ENCODE data around the gene AIG1.
"Not testable (repeated sequence)": the region's sequence is repeated elsewhere in the genome, so short reads cannot be mapped to it uniquely, and the experiment has no call there.

The AIG1 gene

DNA sequence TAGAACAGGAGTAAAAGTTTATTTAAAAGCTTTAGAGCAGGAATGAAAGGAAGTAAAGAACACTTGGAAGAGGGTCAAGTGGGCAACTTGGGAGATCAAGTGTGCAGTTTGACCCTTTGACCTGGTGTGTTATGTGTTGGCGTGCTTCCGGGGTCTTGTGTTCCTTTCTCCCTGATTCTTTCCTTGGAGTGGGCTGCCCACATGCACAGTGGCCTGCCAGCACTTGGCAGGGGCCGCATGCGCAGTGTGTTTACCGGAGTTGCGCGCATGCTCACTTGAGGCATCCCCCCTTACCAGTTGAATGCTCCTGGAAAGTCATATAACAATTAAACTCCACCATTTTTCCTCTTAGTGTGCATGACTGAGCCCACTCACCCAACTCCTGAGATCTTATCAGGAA is 229.5 kb downstream of the AIG1 start:
- no peak for DNase-seq

DNA sequence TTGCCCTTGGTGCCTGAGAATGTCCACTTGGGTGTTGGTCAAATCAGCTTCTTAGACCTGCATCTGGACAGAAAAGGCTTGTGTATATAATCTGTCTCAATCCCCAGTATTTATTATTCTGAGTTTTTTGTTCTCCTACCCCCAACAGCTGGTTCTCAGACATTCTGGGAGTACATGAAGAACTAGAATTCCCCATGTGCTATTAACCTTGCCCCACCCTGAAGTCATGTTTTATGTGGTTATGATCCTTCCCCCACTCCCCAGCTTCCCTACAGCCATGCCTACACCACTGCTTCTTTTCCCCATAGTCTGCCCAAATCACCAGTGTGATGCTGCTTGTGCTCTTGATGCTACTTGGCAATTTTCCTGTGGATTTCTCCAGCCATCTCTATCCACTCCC is 232.8 kb downstream of the AIG1 start:
- DNase-seq, result no peak

DNA sequence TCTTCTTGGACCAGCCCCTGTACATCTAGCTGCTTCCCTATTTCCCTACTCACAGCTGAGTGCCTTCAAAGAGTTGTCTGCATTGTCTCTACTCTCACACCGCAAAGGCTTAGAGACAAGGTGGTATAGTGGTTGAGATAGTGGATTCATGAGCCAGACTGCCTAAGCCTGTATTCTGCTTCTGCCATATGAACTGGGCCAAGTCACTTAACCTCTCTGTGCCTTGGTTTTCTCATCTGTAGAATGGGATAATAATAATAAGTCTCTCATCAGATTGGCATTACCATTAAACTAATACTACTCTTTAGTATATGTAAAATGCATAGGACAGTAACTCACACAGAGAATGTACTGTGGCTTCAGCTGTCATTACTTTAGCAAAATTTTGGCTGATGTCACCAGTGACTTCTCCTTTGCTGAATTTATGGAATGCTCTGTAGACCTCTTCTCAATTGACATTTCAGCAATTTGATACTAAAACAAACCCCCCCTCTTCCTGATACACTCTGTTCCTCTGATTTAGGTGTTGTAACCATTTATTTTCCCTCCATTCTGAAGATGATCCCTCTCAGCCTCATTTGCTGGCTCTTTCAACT is 233.7 kb downstream of the AIG1 start:
- no peak for DNase-seq

DNA sequence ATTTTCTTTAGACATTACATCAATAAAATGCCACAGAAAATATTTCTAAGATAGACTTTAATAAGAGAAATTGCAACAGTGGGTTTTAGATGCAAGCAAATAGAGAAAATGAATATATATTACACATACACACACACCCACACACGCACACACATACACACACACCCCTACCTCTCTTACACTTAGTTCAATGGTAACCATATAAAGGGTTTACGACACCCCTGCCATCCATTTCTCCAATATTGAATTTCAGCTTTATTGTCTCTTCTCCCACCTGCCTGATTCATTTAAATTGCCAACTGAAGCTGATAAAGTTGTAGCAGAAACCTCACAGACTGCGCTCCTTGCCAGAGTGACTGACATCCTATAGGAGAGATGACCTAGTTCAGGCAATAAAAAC is 235.2 kb downstream of the AIG1 start:
- no peak for DNase-seq

DNA sequence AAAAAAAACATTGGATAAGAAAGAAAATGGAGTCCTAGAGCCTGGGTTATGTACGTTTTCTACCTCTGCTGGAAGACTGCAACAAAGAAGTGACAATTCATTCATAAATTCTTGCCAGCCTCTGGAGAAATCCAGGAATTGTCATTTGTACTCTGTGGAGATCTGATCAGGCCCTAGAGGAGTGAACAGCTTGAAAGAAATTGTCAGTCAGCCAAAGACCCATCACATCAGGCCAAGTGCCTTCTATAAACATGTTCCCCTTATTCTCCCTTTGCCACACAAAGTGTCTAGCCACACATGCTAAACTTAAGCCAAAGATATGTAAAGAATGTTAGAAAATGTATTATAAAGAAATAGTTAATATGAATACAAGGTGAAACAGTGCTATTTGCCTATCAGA is 237.4 kb downstream of the AIG1 start:
- no peak for DNase-seq

DNA sequence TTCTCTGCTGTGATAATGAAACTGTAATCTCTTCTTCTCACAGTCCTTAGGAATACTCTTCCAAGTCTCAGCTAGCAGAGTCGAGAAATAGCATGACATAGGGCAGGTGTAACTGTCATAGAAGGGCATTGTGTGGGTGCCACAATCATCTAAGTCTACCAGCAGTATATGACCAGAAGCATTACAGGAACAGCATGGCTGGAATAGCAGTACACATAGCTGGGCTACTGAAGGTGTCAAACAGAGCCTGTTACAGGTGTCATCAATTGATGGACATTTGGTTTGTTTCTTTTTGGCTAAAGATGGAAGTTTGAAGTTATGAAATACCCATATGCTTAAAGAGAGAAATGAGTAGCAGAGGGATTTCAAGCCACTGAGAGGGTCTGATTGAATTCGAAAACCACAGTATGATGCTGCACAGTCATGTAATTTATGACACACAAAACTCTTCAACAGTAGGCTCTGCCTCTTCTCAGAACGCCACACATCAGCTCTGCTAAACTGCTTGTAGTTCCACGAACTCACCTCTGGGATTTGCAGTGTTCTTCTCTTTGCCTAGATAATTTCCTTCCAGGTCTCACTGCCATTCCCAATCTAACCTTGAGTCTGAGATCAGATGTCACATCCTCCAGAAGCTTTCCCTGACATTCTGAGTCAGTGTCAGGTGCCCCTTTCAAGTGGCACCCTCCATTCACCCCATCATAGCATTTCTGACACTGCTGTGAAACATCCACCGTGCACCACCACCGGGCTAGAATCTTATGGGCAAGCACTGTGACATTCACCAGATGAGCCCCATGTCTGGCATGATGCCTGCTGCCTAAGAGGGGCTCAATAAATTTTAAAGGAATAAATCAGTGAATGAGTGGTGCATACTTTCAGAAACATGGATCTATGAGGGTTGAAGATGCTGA is 238.8 kb downstream of the AIG1 start:
- no peak for DNase-seq

DNA sequence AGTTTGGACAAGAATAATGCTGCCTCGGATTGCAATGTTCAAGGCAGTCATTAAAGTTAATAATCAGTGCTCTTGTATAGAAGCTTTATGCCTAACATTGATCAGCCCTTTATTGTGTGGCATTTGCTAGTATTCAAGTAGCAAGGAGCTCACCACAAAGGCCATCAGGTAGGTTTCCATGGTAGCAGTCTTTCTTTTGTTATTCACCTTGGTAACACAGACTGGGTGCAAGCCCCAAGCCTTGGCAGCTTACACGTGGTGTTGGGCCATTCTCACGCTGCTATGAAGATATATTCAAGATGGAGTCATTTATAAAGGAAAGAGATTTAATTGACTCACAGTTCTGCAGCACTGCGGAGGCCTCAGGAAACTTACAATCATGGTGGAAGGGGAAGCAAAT is 240.5 kb downstream of the AIG1 start:
- DNase-seq, result no peak

DNA sequence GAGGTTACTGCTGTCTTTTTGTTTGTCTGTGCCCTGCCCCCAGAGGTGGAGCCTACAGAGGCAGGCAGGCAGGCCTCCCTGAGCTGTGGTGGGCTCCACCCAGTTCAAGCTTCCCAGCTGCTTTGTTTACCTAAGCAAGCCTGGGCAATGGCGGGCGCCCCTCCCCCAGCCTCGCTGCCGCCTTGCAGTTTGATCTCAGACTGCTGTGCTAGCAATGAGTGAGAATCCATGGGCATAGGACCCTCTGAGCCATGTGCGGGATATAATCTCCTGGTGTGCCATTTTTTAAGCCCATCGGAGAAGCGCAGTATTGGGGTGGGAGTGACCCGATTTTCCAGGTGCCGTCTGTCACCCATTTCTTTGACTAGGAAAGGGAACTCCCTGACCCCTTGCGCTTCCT is 247.1 kb downstream of the AIG1 start:
- DNase-seq, result not testable (repeated sequence)

DNA sequence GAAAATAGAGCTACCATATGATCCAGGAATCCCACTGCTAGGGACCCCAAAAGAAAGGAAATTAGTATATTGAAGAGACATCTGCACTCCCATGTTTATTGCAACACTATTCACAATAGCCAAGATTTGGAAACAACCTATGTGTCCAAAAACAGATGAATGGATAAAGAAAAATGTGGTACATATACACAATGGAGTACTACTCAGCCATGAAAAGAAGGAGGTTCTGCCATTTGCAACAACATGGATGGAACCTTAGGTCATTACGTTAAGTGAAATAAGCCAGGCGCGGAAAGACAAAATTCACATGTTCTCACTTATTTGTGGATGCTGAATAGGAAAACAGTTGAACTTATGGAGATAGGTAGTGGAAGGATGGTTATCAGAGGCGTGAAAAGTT is 252.5 kb downstream of the AIG1 start:
- DNase-seq, result no peak

DNA sequence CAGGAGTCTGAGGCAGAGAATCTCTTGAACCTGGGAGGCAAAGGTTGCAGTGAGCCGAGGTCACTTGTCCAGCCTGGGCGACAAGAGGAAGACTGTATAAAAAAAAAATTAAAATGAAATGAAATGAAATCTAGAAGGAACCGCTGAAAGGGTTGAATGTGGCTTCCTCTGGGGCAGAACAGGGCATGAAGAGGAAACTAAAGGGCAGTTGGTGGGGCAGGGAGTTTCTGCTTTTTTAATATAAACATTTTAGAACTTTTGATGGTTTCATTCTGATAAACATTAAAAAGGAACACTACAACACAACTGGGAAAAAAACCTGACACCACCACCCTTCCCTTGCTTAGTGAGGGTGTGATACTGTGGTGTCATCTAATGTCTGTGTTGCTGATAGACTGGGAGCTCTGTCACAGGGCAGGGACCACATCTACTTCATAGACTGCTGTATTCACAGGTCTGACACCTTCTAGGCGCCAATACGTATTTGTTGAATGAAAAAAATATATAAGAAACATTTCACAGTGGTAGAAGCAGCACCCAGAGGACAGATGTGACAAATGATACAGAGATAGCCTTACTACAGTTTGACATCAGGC is 260.9 kb downstream of the AIG1 start:
- no peak for DNase-seq

DNA sequence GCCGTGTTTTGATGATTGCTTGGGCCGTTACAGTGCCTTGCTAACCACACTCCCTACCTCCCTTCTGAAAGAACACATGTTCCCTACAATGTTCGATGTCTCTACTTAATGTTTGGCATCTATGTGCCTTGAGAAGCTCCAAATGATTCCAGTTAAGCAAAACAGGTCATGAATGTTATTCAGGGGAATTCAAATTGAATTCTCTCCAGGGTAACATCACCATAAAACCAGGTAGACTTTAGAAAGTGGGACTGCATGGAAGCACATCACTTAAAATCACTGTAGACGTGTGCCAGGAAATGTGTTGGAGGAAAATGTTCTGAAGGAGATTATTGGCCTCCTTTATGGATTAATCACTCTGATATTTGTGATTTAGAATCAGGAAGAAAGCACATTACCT is 261.7 kb downstream of the AIG1 start:
- no peak for DNase-seq

DNA sequence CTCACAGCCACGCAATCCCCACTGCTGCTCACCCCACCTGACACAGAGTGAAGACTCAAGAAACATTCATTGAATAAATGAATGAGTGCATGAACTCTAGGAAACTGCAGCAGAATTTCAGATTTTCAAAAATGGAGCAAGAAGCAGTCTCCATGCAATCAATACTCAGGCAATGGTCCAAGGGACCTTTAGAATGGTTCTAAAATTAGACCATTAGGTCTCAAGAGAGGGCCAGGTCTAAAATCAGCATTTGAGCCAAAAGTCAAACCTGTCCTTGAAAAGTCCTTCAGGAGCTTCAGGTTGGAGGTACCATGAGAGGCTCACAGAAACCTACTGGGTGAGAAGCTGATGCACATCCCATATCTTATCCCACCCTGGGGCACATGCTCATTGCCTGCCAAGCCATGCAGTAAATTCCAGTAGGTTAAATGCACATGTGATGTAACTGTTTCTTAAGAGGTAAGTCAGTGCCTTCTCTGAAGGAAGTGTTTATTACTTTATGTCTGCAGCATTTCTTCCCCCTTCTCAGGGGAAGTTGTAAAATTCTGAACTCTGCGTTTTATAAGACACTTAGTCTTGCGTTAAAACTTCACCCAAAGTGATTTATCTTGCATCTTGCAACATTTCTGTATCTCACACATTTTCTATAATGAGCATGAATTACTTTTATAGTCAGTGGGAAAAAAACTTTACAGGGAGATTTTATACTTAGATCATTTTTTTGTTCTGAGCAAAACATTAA is 263.2 kb downstream of the AIG1 start:
- no peak for DNase-seq

DNA sequence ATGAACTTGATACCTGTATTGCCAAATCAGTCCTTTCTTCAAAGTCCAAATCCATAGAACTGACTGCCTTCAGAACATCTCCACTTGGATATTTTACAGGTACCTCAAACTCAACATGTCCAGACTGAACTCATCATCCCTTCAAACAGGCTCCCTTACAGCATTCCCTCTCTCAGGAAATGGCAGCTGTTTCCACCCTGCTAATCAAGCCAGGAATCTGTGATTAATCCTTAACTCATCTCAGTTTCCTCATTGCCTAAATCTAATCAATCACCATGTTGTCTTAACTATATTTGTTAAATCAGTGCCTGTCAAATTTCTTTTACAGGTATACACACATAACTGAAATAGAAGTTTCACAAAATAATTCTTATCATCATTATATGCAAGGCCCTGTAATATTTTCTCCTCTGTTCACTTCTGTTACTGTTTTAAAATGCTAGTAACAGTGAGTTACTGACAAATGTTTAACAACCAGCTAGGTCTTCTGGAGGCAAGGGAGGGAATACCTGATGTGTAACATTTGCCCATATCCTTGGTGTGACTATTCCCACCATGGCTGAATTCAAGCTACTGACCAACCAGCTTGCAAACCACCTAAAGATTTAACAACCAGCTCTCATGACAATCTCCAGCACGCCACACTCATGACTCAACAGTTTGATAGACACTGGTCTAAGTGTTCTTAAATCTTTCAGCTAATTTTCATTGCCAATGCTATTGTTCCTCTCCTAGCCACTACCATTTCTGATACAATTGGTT is 264.9 kb downstream of the AIG1 start:
- no peak for DNase-seq

DNA sequence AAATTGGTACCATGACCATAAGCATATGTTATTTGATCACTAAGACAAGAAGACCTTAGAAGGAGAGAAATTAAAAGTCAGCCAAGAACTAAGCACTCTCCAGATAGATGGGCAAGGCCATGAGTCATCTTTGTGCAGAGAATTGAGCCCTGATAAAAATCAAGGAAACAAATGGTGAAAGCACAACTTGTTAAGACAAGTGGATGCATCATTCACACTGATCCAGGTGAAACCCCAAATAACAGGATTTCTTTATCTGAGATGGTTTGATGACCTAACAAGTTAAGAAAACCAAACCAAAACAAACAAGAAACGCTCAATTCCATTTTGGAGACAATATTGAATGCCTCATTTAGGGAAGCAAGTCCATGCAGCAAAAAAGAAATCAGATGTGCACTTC is 268.2 kb downstream of the AIG1 start:
- DNase-seq, result no peak

DNA sequence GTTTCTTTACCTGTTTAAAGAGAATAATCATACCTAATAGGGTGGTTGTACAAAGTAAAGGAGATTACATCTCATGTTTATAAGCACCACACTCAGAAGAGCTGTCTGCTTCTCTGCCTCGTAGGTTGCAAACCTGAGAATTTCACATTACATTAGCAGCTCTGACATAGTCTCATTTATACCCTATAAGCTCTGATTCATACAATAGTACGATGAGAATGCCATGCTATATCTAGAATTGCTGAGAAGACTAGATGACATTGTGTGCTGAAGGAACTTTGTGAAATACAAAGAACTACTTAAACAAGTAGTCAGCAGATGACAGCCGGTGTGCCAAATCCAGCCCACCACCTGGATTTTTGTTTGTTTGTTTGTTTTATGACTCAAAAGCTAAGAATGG is 268.6 kb downstream of the AIG1 start:
- no peak for DNase-seq

DNA sequence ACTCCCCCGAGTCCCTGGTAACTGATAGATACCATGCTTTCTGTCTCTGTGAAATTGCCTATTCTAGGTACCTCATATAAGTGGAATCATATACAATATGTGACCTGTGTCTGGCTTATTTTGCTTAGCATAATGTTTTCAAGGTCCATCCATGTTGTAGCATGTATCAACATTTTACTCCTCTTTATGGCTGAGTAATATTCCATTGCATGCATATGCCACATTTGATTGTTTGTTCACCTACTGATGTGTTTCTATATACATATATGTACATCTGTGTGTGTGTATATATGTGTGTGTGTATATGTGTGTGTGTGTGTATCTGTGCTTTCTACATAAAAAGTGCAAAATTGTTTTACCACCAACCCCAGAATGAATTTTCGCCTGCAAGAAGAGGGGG is 270.7 kb downstream of the AIG1 start:
- no peak for DNase-seq

DNA sequence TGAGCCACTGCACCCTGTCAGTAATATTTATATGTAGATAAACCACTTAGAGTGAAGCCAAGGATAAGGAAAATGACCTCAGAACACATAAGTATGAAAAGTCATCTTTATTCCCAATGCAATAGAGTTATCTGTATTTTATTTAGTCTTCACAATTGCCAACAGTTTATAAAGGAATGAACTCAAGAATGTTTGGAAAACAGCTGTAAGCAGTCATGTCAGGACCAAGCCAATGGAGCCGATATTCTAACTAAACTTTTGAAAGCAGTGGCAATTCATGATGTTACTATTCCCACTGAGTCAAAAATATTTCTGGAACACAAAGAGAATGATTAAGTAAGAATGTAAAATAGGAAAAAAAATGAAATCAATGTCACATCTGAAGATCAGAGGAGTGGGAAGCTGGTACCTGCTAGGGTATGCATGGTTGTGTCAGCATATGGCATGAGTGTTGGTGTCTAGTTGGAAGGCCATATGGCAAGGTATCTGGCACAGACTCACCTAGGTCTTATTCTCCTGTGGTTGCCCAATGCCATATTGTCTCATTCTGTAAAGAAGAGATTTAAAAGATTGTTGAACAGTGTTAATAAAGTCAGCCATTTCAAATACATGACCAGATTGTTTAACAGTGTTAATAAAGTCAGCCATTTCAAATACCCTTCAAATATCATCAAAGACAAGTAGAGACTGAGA is 271.6 kb downstream of the AIG1 start:
- DNase-seq, result no peak

DNA sequence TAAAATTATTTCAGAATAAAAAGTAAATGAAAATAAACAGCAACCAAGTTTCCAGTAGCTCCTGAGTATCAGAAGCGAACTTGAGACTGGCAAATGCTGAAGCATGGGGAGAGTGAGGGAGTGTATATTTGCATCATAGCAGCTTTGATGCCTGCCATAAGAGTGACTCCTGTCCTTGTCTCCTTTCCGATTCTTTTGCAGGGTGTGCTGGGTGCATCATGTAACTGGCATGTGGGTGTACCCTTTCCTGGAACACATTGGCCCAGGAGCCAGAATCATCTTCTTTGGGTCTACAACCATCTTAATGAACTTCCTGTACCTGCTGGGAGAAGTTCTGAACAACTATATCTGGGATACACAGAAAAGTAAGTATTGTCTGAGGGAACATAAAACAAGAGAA is 272.4 kb downstream of the AIG1 start:
- DNase-seq, result no peak

DNA sequence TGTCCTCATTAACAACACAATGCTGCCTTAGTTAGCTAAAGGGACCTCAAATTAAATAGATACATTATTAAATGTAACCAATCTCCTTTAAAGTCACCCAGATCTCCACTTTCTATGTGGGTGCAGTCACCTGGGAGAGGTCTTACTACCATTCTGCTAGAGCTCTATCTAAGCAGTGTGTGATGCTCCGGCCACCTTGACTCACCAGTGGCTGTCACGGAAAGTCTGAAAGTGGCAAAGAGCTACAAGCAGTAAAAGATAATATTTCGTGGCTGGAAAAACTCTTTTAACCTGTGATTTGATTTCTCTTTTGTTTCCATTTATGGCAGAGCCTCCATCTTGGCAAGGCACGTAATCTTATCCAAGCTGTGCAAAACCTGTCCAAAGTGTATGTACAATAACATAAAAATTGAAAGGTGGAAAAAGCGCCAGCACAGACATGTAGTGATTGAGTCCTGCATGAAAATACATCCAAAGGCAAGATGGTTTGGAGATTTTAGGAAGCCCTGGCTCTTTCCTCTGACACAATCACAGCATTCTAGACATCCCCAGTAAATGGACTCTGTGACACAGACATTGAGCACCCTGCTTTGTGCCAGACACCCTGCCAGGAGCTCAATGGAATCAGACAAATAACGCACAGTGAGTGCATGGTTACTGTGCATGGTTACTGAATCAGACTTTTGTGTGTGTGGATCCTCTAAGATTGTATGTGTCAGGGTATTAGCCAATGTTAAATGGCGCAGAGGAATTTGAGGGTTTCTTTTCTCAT is 273.2 kb downstream of the AIG1 start:
- no peak for DNase-seq

DNA sequence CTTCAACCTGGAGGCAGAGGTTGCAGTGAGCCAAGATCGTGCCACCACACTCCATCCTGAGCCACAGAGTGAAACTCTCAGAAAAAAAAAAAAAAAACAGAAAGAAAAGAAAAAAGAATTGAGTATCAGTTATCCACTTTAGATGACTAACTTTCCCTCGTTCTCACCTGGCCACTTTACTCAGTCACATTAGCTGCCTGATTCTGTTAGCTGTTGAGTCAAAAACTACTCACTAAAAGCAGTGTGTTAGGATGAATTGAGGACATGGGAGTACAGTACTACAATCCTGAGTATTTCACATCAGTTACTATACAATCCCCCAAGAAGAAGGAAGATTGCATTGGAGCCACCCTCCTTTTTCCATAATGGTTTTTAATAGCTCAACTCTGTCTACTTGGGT is 275.2 kb downstream of the AIG1 start:
- DNase-seq, result no peak

DNA sequence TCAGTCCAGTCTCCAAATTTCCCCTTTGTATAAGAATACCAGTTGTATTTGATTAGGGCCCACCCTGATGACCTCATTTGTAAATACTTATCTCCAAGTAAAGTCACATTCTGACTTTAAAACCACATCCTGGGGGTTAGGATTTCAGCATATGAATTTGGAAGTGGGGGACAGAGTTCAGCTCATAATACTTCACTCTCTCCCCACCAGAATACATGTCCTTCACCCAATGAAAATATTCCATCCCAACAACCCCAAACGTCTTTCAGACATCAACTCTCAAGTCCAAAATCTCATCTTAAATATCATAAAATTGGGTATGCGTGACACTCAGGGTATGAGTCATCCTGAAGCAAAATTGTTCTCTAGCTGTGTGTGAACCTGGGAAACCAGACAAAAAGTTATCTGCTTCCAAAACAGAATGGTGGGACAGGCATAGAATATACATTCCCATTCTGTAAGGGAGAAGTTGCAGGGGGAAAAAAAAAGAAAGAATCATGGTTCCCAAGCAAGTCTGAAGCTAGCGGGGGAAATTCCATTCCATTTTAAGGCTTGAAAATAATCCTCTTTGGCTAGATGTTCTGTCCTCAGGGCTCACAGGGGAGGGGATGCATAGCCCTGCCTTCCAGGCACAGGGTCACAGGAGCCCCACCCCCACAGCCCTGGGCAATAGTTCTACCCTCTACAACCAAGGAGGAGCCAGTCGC is 275.9 kb downstream of the AIG1 start:
- no peak for DNase-seq

All from CD4-positive, alpha-beta T cell treated with Interleukin-4 for 4 hours (primary cell).